PFSK-1 (cell line): ENCODE results near the gene BUB1.

Experiments used
- FOXP2 ChIP-seq: optimal IDR thresholded peaks from 2 replicates; pipeline ENCODE3; 2011; ENCODE audit warnings: borderline replicate concordance, control low read depth, inconsistent platforms; ENCODE audit not compliant: insufficient read depth; ENCODE audit errors: extremely low read length, extremely low read depth
- POLR2AphosphoS5 ChIP-seq: IDR thresholded peaks from 2 replicates; pipeline ENCODE4 v1.6.1; 2012; ENCODE audit warnings: low read depth, mild to moderate bottlenecking, control low read depth, low read length, moderate library complexity
- SIN3A ChIP-seq: IDR thresholded peaks from 2 replicates; pipeline ENCODE4 v1.6.1; 2012; ENCODE audit warnings: mild to moderate bottlenecking, low read length, moderate library complexity, borderline replicate concordance; ENCODE audit not compliant: insufficient read depth
- TAF1 ChIP-seq: IDR thresholded peaks from 2 replicates; pipeline ENCODE4 v1.6.1; 2012; ENCODE audit warnings: low read length, control low read depth, borderline replicate concordance; ENCODE audit not compliant: insufficient read depth
- TF ChIP-seq, protein P1 (sequence below), 2 experiments: IDR thresholded peaks; 2 replicates each; pipeline versions ENCODE4 v1.6.1 to v1.8.0; 2011 to 2012; ENCODE audit warnings: low read depth in 2 of 2, low read length in 2 of 2, control low read depth in 1 of 2, inconsistent platforms in 1 of 2, mild to moderate bottlenecking in 1 of 2, moderate library complexity in 1 of 2; ENCODE audit not compliant: insufficient read depth in 1 of 2

BUB1 gene

DNA sequence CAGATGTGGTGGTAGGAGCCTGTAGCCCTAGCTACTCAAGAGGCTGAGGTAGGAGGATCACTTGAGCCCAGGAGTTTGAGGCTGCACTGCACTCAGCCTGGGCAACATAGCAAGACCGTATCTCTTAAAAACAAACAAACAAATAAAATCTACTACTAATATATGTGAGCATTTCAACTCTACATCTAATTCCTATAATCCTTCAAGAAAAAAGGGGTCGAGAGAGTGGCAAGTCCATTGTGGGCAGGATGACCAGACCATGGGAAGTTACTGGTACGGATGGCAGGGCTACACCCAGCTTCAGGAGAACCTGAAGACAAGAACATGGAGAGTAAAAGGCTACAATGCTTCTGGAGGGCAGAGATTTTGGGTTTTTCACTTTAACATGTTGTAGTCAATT is 24.0 kb downstream of the BUB1 start:
- TF ChIP-seq FOXP2 (no peak), POLR2AphosphoS5 (no peak), SIN3A (no peak), TAF1 (no peak)
- TF ChIP-seq, protein P1, sequence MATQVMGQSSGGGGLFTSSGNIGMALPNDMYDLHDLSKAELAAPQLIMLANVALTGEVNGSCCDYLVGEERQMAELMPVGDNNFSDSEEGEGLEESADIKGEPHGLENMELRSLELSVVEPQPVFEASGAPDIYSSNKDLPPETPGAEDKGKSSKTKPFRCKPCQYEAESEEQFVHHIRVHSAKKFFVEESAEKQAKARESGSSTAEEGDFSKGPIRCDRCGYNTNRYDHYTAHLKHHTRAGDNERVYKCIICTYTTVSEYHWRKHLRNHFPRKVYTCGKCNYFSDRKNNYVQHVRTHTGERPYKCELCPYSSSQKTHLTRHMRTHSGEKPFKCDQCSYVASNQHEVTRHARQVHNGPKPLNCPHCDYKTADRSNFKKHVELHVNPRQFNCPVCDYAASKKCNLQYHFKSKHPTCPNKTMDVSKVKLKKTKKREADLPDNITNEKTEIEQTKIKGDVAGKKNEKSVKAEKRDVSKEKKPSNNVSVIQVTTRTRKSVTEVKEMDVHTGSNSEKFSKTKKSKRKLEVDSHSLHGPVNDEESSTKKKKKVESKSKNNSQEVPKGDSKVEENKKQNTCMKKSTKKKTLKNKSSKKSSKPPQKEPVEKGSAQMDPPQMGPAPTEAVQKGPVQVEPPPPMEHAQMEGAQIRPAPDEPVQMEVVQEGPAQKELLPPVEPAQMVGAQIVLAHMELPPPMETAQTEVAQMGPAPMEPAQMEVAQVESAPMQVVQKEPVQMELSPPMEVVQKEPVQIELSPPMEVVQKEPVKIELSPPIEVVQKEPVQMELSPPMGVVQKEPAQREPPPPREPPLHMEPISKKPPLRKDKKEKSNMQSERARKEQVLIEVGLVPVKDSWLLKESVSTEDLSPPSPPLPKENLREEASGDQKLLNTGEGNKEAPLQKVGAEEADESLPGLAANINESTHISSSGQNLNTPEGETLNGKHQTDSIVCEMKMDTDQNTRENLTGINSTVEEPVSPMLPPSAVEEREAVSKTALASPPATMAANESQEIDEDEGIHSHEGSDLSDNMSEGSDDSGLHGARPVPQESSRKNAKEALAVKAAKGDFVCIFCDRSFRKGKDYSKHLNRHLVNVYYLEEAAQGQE (IDR thresholded peaks at IDR 0.05; ENCODE audit: insufficient read depth in 1 of 2, low read depth in 2 of 2, low read length in 2 of 2): no peak

DNA sequence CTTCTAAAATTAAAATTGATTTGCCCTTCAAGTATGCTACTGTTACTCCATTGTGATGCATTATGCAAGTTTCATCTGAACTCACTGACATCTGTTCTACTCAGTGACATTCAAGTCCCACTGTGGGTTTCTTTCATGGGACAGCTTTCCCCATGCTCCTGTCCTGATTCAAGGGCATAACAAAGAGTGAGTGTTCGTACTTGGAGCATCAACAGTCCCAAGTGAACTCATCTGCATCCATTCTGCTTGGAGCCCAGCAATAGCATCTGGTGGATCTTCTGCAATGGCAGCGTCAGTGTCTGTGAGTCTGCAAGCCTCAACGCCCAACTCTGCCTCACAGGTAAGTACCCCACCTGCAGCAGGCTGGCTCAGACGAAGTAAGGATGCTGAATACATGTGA is 27.5 kb downstream of the BUB1 start:
- TF ChIP-seq FOXP2 (no peak), POLR2AphosphoS5 (no peak), TAF1 (no peak)
- TF ChIP-seq, protein P1 (IDR thresholded peaks at IDR 0.05; ENCODE audit: insufficient read depth in 1 of 2, low read depth in 2 of 2, low read length in 2 of 2): no peak

DNA sequence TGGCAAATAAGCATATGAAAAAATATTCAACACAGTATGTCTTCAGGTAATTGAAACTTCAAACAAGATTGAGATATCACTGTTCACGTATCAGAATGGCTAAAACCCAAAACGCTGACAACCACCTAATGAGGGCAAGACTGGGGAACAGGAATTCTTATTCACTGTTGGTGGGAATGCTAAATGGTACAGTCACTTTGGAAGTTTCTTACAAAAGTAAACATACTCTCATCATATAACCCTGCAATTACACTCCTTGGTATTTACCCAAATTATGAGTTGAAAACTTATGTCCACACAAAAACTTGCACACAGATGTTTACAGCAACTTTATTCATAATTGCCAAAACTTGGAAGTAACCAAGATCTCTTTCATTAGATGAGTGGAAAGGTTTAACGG is 30.1 kb downstream of the BUB1 start:
- TF ChIP-seq SIN3A: no peak
- no peak for TF ChIP-seq FOXP2
- no peak for TF ChIP-seq TAF1
- TF ChIP-seq POLR2AphosphoS5: no peak
- TF ChIP-seq, protein P1 (IDR thresholded peaks at IDR 0.05; ENCODE audit: insufficient read depth in 1 of 2, low read depth in 2 of 2, low read length in 2 of 2): no peak

- TF ChIP-seq POLR2AphosphoS5: no peak
- no peak for TF ChIP-seq SIN3A
- TF ChIP-seq TAF1: no peak
- no peak for TF ChIP-seq FOXP2
- TF ChIP-seq, protein P1 (IDR thresholded peaks at IDR 0.05; ENCODE audit: insufficient read depth in 1 of 2, low read depth in 2 of 2, low read length in 2 of 2): no peak
Measured at GRCh38 chr2:110645616-110646015, 32.2 kb downstream of the BUB1 start.

- no peak for TF ChIP-seq TAF1
- TF ChIP-seq SIN3A: no peak
- TF ChIP-seq, protein P1 (IDR thresholded peaks at IDR 0.05; ENCODE audit: insufficient read depth in 1 of 2, low read depth in 2 of 2, low read length in 2 of 2): no peak
- TF ChIP-seq FOXP2: no peak
- TF ChIP-seq POLR2AphosphoS5: no peak
Measured at GRCh38 chr2:110644357-110644756, 33.5 kb downstream of the BUB1 start.
